RWPE1 (cell line): ENCODE results near the gene ANXA11.
"Not testable (repeated sequence)": the region's sequence is repeated elsewhere in the genome, so short reads cannot be mapped to it uniquely, and the experiment has no call there.

Experiments used
- CTCF ChIA-PET: fragments of 350-600 bp; sonication (Branson Sonifier 250); formaldehyde crosslinking; extraction: SDS; loops from one replicate; lab custom pipeline; 2021; lab: Yijun Ruan, JAX
- POLR2A ChIA-PET: fragments of 400-600 bp; formaldehyde crosslinking; extraction: SDS; loops from one replicate; lab custom pipeline; 2020; ENCODE audit warnings: antibody characterized with exemption; ENCODE audit not compliant: low non-redundant PET; lab: Yijun Ruan, JAX
- DNase-seq: peaks from one replicate; pipeline ENCODE4 v3.0.0; 2012; ENCODE audit warnings: low spot score
- H3K27ac ChIP-seq: fragments of 450-650 bp; 2 replicates; pipeline ENCODE4 v1.5.1; 2017
- CTCF ChIP-seq: fragments of 450-650 bp; conservative IDR thresholded peaks from 2 replicates; pipeline ENCODE4 v1.5.1; 2017; ENCODE audit warnings: low read depth, mild to moderate bottlenecking

ANXA11 gene

GRCh38 chr10:80146918-80147317 lies 58.4 kb downstream of the ANXA11 start:
- CTCF ChIA-PET = interaction anchor here (2.0 kb wide), 1 partner anchor 76 kb away, joined by 6 read pairs; no protein-coding TSS in a partner anchor
- POLR2A ChIA-PET = no interaction called here
- no peak for TF ChIP-seq CTCF
- DNase-seq = no peak
- no peak overlapping the region for H3K27ac ChIP-seq

- not testable (repeated sequence) for H3K27ac ChIP-seq, DNase-seq
- CTCF ChIA-PET = interaction anchor here (1.6 to 2.8 kb wide), 4 partner anchors 63 to 86 kb away, joined by 4 to 68 read pairs (median 8); no protein-coding TSS in a partner anchor
- POLR2A ChIA-PET = interaction anchor here (0.6 kb wide), 1 partner anchor 96 kb away, joined by 6 read pairs; no protein-coding TSS in a partner anchor
Observed at GRCh38 chr10:80145406-80146308, 59.7 kb downstream of the ANXA11 start.

- CTCF ChIA-PET = interaction anchor here (0.6 to 2.8 kb wide), 15 partner anchors 9 to 770 kb away, joined by 3 to 68 read pairs (median 5); no protein-coding TSS in a partner anchor
- DNase-seq = no peak
- no peak overlapping the region for H3K27ac ChIP-seq
- POLR2A ChIA-PET = no interaction called here
- TF ChIP-seq CTCF = no peak
Observed at GRCh38 chr10:80144696-80145131, 60.6 kb downstream of the ANXA11 start.

- POLR2A ChIA-PET = no interaction called here
Observed at GRCh38 chr10:80144067-80144695, 61.2 kb downstream of the ANXA11 start.

GRCh38 chr10:80141696-80142460 lies 63.5 kb downstream of the ANXA11 start:
- ChIA-PET POLR2A (no interaction called here), CTCF (interaction anchor here (1.3 to 1.6 kb wide), 2 partner anchors 59 to 83 kb away, joined by 3 to 4 read pairs; no protein-coding TSS in a partner anchor)
- DNase-seq = no peak
- no peak for TF ChIP-seq CTCF
- H3K27ac ChIP-seq = no peak overlapping the region

More at GRCh38 chr10:80144067-80144695, 61.2 kb downstream of the ANXA11 start:
- CTCF ChIA-PET = interaction anchor here (0.6 to 2.8 kb wide), 24 partner anchors 8 to 770 kb away, joined by 3 to 68 read pairs (median 4); no protein-coding TSS in a partner anchor
- DNase-seq = peak; percentile 42
- H3K27ac ChIP-seq = no peak overlapping the region
- 0 out of 2 replicates have a peak, but pooled peaks have one; percentile 9 for TF ChIP-seq CTCF

- ChIA-PET POLR2A (interaction anchor here (0.6 kb wide), 1 partner anchor 57 kb away, joined by 3 read pairs; no protein-coding TSS in a partner anchor), CTCF (no interaction called here)
Observed at GRCh38 chr10:80140251-80140650, 65.1 kb downstream of the ANXA11 start.

More at GRCh38 chr10:80140251-80140650, 65.1 kb downstream of the ANXA11 start:
- no peak for DNase-seq
- no peak overlapping the region for H3K27ac ChIP-seq
- TF ChIP-seq CTCF = no peak
